GM12865 (cell line): ENCODE measurements around the gene UROS.

Experiments used
- DNase-seq: peaks from one replicate; pipeline ENCODE4 v3.0.0; 2010; ENCODE audit warnings: low read depth
- H3K4me3 ChIP-seq: 2 replicates; pipeline ENCODE4 v1.5.1; 2011; ENCODE audit warnings: mild to moderate bottlenecking, low read depth, low read length, control low read depth
- TF ChIP-seq, protein P1 (sequence below): IDR thresholded peaks from 2 replicates; pipeline ENCODE4 v1.5.1; 2011; ENCODE audit warnings: low read length, control low read depth, low read depth, inconsistent platforms; ENCODE audit not compliant: insufficient read depth; ENCODE audit errors: missing control alignments

Gene UROS

DNA sequence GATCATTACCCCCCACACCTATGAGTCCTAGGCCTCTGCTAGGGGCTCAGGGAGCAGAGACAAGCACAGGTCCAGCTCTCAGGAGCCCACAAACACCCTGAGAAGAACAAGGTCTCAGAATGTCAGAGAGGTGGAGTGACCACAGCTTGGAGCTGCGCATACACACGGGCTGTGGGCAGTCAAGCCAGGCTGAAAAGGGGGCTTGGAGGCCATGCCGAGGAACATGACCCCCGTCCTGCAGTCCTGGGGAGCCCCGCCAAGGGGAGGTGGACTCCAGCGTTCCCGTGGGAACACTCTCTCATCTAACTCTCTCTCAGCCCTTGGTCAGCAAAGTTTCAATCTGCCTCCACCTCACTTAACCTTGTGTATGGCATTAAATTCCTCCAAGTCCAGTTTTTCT lies 39.6 kb downstream of the UROS start:
- TF ChIP-seq, protein P1, sequence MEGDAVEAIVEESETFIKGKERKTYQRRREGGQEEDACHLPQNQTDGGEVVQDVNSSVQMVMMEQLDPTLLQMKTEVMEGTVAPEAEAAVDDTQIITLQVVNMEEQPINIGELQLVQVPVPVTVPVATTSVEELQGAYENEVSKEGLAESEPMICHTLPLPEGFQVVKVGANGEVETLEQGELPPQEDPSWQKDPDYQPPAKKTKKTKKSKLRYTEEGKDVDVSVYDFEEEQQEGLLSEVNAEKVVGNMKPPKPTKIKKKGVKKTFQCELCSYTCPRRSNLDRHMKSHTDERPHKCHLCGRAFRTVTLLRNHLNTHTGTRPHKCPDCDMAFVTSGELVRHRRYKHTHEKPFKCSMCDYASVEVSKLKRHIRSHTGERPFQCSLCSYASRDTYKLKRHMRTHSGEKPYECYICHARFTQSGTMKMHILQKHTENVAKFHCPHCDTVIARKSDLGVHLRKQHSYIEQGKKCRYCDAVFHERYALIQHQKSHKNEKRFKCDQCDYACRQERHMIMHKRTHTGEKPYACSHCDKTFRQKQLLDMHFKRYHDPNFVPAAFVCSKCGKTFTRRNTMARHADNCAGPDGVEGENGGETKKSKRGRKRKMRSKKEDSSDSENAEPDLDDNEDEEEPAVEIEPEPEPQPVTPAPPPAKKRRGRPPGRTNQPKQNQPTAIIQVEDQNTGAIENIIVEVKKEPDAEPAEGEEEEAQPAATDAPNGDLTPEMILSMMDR = no peak
- H3K4me3 ChIP-seq = no peak overlapping the region
- no peak for DNase-seq

DNA sequence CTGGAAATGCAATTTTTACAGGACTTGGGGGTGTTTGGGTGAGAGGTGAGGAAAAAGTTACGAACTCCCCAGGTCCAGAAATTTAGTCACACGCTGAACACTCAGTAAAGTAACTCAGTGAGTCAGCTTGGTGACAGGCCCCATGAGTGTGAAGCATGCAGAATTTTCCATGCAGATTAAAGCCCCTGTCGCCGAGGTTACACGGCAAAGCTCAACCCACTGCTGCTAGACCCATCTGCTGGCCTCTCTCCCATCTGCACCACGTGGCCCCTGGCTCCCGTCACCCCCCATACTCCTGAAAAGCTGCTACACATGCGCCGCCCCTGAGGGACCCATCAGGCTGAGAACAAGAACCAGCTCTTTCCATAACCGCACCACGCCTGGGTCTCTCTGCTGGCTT lies 40.4 kb downstream of the UROS start:
- H3K4me3 ChIP-seq = no peak overlapping the region
- DNase-seq = no peak
- TF ChIP-seq, protein P1 = no peak

DNA sequence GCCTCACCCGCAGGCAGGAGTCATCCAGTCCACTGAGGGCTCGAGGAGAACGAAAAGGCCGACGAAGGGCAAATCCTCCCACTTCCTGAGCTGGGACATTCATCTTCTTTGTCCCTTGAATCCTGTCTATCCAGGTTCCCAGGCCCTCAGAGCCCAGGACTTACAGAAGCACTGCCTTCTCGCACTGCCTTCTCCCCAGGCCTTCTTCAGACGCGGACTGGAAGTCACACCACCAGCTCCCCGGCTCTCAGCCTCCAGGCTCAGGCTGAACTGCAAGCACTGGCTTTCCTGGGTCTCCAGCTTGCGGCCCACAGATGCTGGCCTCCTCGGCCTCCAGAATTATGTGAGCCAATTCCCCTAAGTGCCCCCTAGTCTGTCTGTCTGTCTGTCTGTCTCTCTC lies 41.0 kb downstream of the UROS start:
- TF ChIP-seq, protein P1 = no peak
- DNase-seq = no peak
- no peak overlapping the region for H3K4me3 ChIP-seq

DNA sequence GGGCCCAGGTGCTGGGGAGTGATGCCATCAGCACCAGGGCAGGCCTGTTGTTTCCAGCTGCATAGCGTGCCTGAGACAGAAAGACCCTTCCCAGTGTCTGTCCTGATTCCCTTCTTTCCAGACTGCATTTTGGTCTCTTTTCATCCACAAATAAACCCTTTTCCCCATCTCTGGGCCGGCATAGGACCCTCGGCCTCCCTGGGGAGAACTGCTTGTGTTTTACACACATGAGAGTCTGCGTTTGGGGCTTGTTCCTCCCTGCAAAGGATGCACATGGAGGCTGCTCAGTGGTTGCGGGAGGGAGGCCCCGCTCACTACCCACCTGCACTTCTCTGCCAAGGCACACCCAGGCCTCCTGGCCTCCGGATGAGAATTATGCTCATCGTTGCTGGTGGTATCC lies 41.7 kb downstream of the UROS start:
- H3K4me3 ChIP-seq = no peak overlapping the region
- no peak for DNase-seq
- TF ChIP-seq, protein P1 = no peak

DNA sequence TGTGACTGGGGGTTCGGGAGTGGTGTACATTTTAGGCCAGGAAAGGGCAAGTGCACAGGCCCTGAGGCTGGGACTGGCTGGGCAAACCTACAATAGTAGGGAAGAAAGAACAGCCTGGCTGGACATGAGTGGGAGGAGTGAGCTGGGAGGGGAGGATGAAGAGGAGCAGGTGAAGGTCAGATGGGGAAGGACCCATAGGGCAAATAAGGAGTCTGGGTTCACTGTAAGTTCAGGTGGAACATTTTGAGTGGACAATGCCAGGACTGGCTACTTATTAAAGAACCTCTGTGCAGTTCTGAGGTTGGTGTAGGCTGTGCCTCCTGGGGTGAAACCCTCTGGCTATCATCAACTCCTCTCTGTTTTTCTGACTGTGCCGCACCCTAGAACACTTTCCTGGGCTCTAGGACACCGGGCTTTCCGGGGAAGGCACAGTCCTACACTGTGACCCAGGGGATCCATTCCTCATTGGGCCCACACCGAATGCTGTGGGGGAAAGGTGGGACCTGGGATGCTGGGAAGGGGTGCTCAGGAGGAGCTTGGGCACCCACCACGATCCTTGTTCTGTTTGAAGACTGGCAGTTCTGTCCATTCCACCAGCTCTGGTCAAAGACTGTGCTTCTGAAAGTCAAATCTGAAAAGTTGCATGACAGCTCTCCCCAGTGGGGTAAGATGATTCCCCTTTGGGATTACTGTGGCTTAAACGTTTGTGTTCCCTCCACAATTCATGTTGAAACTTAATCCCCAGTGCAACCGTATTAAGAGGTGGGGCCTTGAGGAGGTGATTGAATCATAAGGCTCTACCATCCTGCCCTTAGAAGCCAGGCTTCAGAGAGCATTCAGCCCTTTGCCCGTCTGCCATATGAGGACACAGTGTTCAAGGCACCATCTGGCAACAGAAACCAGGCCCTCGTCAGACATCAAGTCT lies 43.4 kb downstream of the UROS start:
- no peak overlapping the region for H3K4me3 ChIP-seq
- no peak for DNase-seq
- TF ChIP-seq, protein P1 = no peak

DNA sequence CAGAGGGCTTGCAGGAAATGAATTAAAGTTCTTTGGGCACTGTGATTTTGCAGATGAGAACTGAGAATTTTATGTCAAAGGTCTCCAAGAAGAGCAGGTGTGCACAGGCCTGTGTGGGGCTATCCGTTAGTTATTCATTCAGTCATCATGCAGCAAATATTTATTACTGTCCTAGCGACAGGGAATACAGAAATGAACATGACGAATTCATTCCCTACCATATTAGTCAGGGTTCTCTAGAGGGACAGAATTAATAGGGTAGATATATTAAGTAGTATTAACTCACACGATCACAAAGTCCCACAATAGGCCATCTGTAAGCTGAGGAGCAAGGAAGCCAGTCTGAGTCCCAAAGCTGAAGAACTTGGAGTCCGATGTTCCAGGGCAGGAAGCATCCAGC lies 44.5 kb downstream of the UROS start:
- no peak for DNase-seq
- TF ChIP-seq, protein P1 = no peak
- no peak overlapping the region for H3K4me3 ChIP-seq

DNA sequence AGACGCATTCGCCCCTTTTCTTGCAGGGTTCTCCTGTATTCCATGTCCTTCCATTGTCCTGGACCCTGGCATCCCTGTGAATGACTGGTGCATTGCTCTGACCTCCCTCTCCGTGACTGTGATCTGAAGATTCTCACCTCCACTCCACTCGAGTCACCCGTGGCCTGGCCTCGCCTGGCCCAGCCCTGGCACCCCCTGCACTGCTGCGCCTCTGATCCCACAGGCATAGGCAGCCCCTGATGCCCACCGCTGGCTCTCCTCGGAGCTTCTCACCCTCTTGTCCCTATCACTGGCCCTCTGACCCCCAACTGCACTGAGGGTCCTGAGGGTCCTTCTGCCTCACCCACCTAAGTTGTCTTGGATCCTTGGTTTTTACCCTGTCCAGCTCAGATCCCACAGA lies 45.3 kb downstream of the UROS start:
- TF ChIP-seq, protein P1 = no peak
- no peak for DNase-seq
- H3K4me3 ChIP-seq = no peak overlapping the region
